C4-2B (cell line): Measurements from ENCODE around the gene LRP1B.

ENCODE experiments used
- ZFX ChIP-seq: fragments of 450-650 bp; IDR thresholded peaks from 2 replicates; pipeline ENCODE4 v1.6.1; 2017
- TF ChIP-seq, protein P1 (sequence below): fragments of 450-650 bp; conservative IDR thresholded peaks from 2 replicates; pipeline ENCODE4 v1.5.1; 2017; ENCODE audit warnings: mild to moderate bottlenecking

GRCh38 chr2:142142595-142142994 is 11.8 kb upstream of the LRP1B start:
- TF ChIP-seq, protein P1, sequence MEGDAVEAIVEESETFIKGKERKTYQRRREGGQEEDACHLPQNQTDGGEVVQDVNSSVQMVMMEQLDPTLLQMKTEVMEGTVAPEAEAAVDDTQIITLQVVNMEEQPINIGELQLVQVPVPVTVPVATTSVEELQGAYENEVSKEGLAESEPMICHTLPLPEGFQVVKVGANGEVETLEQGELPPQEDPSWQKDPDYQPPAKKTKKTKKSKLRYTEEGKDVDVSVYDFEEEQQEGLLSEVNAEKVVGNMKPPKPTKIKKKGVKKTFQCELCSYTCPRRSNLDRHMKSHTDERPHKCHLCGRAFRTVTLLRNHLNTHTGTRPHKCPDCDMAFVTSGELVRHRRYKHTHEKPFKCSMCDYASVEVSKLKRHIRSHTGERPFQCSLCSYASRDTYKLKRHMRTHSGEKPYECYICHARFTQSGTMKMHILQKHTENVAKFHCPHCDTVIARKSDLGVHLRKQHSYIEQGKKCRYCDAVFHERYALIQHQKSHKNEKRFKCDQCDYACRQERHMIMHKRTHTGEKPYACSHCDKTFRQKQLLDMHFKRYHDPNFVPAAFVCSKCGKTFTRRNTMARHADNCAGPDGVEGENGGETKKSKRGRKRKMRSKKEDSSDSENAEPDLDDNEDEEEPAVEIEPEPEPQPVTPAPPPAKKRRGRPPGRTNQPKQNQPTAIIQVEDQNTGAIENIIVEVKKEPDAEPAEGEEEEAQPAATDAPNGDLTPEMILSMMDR = no peak
- TF ChIP-seq ZFX = no peak
